ENCODE data around the gene LITAF.
"Not testable (repeated sequence)": the region's sequence is repeated elsewhere in the genome, so short reads cannot be mapped to it uniquely, and the experiment has no call there.

The LITAF gene

DNA sequence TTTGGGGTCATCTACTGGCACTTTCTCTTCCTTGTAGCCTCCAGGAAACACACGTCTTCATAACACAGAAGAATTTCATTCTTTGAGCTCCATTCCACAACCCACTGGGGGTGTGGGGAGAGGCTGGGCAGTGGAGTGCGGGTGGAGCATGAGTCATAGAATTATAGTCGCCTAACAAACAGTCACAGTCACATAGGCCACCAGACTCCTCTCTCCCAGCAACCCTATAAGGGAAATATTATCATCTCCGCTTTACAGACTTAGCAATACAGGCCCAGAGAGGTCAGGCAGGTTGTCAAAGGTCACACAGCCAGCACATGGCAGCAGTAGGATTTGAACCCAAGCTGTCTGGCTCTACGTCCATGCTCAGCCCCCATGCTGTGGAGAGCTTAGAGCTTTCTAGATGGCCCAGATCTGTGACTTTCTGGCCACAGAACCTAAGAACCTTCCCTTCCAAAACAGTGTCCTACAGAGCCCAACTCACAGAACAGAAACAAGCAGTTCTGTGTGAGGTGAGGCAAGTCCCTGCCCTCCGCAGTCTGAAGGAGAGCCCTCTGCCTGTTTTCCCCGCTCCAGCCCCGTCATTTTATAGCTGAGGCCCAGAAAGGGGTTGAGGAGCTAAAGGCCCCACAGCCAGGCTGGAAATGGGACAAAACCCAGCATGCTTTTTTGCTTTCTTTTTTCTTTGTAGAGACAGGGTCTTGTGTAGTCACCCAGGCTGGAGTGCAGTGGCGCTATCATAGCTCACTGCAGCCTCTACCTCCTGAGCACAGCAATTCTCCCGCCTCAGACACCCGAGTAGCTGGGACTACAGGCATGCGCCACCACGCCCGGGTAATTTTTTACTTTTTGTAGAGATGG, 10.7 kb upstream of the LITAF start:
- peak; percentile 46 for DNase-seq (ENCODE audit: low spot score)

GRCh38 chr16:11596572-11597226, 10.0 kb upstream of the LITAF start:
- DNase-seq (ENCODE audit: low spot score), result no peak

DNA sequence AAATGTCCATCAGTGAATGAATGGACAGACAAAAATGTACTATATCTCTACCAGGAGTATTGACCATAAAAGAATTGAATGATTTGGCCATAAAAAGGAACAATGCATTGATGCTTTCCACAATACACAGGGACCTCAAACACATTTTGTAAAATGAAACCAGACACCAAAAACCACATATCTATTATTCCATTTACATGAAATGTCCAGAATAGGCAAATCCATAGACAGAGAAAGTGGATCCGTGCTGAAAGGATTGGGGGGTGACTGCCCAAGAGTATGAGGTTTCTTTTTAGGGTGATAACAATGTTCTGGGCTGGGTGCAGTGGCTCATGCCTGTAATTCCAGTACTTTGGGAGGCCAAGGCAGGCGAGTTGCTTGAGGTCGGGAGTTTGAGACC, 6.9 kb upstream of the LITAF start:
- DNase-seq (ENCODE audit: low spot score), result no peak

DNA sequence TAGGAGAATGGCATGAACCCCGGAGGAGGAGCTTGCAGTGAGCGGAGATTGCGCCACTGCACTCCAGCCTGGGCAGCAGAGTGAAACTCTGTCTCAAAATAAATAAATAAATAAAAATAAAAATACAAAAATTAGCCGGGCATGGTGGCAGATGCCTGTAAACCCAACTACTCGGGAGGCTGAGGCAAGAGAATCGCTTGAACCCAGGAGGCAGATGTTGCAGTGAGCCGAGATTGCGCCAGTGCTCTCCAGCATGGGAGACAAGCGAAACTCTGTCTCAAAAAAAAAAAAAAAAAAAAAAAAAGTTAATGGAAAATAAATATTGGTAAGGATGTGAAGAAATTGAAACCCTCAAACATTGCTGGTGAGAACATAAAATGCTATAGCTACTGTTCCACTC, 6.4 kb upstream of the LITAF start:
- DNase-seq (ENCODE audit: low spot score), result not testable (repeated sequence)

- not testable (repeated sequence) for DNase-seq (ENCODE audit: low spot score)
Measured at GRCh38 chr16:11591630-11592029, 4.9 kb upstream of the LITAF start.

DNA sequence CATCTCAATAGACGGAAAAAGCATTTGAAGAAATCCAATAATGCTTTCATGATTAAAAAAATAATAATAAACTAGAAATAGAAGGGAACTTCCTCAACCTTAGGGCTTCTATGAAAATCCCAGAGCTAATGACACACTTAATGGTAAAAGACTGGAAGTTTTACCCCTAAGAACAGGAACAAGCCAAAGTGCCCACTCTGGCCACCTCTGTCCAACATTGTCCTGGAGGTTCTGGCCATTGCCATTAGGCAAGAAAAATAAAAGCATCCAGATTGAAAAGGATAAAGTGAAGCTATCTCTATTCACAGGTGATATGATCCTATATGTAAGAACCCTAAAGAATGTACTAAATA, 2.5 kb upstream of the LITAF start:
- DNase-seq (ENCODE audit: low spot score), result no peak

- no peak for DNase-seq (ENCODE audit: low spot score)
Measured at GRCh38 chr16:11588321-11589197, 1.8 kb upstream of the LITAF start.

GRCh38 chr16:11587643-11588247, 1.0 kb upstream of the LITAF start:
- no peak for DNase-seq (ENCODE audit: low spot score)

DNA sequence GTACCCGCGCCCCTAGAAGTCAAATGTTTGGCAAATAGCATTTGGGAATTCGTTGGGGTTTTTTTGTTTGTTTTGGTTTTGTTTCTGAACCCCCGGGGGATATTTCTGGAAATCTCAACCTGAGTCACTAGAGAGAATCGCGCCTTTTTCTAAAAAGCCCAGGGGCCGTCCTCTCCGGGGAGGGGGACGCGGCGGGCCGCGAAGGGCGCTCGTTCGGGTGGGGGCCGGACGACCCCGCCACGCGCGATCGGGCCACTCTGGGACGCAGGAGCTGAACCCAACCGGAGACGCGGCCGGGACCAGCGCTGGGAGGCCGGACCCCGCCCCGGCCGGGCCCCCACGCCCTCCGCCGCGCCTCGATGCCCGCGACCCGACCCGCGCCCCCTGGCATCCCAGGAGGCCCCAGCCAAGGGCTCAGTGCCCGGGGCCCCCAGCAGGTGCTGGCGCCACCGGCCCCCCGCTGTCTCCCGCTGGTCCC, 302 bp downstream of the LITAF start:
- no peak for DNase-seq (ENCODE audit: low spot score)

- no peak for DNase-seq (ENCODE audit: low spot score)
Measured at GRCh38 chr16:11585460-11586377, 1.0 kb downstream of the LITAF start.

- peak; percentile 36 for DNase-seq (ENCODE audit: low spot score)
Measured at GRCh38 chr16:11583889-11584565, 2.7 kb downstream of the LITAF start.

DNA sequence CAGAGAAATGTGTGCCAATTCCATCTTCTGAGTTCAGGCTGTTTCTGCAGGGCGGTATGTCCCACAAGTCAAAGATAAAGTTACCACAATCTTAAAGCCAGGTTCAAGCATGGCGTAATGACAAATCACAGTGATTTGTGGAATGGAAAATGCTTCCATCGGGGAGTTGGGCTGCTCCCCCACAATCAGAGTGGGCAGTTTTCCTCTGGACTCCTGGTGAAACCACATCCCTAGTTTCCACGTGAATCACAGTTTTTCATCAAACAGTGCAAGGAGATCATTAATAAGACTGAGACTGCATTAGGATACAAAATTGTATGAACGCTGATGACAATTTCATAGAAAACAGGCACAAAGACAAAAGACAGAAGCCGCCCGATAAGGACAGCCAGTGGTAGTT, 3.6 kb downstream of the LITAF start:
- DNase-seq (ENCODE audit: low spot score), result no peak

DNA sequence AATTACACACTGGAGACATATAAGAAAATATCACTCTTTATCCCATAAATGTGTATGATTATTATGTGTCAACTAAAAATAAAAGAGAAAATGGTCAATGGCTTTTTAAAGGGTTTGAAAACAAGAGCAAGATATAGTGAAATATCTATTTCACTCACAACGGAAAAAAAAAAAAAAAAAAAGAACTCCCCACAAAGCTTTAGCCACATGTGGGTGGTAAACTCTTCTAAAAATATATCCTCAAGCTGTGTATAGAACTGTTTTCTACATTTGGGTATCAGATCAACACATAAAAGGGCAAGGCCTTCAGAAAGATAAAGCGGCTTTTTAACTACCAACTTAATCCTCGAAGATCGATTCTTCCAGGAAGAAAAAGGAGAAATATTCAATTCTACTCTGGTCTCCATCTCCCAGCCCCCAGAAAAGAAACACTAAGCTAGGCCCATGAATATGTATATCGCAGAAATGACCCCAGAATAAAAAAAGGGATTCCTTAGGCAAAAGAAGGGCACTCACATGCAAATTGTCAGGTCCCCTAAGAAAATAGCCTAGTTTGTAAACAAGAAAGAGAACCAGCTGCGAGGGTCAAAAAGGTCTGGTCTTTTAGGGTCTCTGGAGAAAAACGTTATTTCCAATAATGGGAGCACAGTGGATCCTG, 4.4 kb downstream of the LITAF start:
- DNase-seq (ENCODE audit: low spot score), result no peak

DNA sequence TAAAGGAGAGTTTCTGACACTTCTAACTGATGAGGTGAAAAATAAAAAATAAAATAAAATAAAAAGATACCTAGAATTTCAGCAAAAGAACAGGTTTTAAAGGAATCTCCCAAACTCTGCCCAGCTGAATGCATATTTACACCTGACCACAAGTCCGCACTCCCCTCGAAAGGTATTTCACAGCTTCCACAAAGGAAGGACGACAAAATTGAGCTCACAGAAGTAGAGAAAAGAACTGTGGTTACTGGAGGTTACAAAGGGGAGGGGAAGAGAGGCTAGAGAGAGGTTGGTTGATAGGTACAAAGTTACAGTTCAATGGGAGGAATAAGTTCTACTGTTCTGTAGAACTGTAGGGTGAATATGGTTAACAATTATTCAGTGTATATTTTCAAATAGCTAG, 5.0 kb downstream of the LITAF start:
- DNase-seq (ENCODE audit: low spot score), result no peak

- DNase-seq (ENCODE audit: low spot score), result no peak
Measured at GRCh38 chr16:11580451-11581086, 6.2 kb downstream of the LITAF start.

GRCh38 chr16:11577290-11577660, 9.4 kb downstream of the LITAF start:
- not testable (repeated sequence) for DNase-seq (ENCODE audit: low spot score)

DNA sequence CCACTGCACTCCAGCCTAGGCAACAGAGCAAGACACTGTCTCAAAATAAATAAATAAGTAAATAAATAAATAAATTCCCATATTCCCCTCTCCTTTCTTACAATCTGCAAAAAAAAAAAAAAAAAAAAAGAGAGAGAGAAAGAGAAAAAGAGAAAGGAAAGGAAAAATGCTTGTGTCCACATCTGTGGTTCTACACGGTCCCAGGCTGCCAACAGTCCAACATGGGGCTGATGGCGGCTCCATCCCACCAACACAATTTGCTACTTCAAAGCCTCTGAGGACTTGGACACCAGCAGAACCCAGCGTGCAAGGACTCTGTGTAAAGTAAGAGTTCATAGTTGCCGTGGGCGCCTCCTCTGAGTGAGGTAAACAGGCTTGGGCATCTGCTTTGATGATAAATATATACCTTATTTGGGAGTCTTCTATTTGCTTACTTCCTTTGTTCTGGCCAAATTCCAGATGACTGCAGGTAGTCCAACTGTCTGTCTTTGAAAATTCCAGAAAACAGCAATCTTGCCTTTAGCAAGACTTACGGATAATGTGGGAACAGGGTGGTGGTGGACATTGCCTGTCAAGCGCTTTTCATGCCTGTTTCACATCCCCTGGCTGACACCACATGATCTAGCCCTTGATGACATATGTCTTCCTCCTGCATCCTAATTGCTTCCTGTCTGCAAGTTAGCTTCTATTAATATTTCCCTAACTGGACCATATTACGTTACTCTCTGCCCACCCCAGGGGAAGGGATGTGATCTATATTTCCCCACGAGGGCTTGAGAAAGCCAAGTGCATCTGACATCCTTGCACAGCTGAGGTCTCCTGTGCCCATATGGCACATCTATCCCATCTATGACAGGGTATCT, 10.1 kb downstream of the LITAF start:
- no peak for DNase-seq (ENCODE audit: low spot score)

DNA sequence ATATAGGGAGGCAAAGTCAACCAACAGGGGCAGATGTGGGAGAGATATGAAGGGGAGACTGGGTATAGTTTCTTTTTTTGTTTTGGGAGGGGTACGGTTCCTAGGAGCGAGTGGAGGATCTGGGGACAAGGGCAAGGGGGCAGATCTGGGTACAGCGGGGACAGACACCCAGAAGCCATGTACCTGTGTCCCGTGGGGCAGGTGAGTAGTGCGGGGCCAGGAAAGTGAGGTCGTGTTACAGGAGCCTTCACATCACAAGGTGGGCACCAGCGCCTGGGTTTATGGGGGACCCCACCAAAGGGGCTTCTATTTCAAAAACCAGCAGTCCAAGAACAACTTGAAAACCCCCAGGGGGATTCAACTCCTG, 11.5 kb downstream of the LITAF start:
- no peak for DNase-seq (ENCODE audit: low spot score)

Measured in LoVo (cell line).